Measurements from ENCODE around the gene TRAF2. TPM values are rescaled to one million over a fixed set of nuclear protein-coding genes. Genes with fewer than 3 reads are reported as not detected.
A peak's percentile ranks its signal among the peaks of the same experiment; 100 is the strongest.

TRAF2 gene
- total RNA-seq, 2 donors from 2014 or later = 45.9 to 55.1 TPM

- WGBS, 2 experiments (ENCODE audit: insufficient coverage in 1 of 2, insufficient read length in 1 of 2) = 94 to 95% methylated on average over 3 to 12 of the region's 12 CpGs
- no peak overlapping the region for H3K4me3 Mint-ChIP-seq
- Histone ChIP-seq H3K27me3 (ENCODE audit: control insufficient read depth, insufficient read depth, low read length, poor library complexity, severe bottlenecking) (no peaks in the 10 kb centered on the region), H3K9me3 (ENCODE audit: control insufficient read depth, low read length) (no peaks in the 10 kb centered on the region), H3K36me3 (ENCODE audit: control insufficient read depth, insufficient read depth, low read length) (peaks cover 58% of the 10 kb centered on the region), H3K4me1 (ENCODE audit: control insufficient read depth, insufficient read depth, low read length) (no peaks in the 10 kb centered on the region), H3K4me3 (ENCODE audit: low read length) (no peak overlapping the region), H3K27ac (ENCODE audit: low read depth, low read length) (no peak overlapping the region), H3K9ac (ENCODE audit: extremely low read depth, low read length, poor library complexity, severe bottlenecking) (no peak overlapping the region)
- no peaks in the 10 kb centered on the region for H3K9me3 Mint-ChIP-seq
- no peaks in the 10 kb centered on the region for H3K27me3 Mint-ChIP-seq (ENCODE audit: insufficient read depth)
- H3K4me1 Mint-ChIP-seq = no peaks in the 10 kb centered on the region
- TF ChIP-seq, protein P1, sequence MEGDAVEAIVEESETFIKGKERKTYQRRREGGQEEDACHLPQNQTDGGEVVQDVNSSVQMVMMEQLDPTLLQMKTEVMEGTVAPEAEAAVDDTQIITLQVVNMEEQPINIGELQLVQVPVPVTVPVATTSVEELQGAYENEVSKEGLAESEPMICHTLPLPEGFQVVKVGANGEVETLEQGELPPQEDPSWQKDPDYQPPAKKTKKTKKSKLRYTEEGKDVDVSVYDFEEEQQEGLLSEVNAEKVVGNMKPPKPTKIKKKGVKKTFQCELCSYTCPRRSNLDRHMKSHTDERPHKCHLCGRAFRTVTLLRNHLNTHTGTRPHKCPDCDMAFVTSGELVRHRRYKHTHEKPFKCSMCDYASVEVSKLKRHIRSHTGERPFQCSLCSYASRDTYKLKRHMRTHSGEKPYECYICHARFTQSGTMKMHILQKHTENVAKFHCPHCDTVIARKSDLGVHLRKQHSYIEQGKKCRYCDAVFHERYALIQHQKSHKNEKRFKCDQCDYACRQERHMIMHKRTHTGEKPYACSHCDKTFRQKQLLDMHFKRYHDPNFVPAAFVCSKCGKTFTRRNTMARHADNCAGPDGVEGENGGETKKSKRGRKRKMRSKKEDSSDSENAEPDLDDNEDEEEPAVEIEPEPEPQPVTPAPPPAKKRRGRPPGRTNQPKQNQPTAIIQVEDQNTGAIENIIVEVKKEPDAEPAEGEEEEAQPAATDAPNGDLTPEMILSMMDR (conservative IDR thresholded peaks at IDR 0.05) = peak; percentile 51
- H3K27ac Mint-ChIP-seq = peak overlapping the region; percentile 39
- peaks cover 64% of the 10 kb centered on the region for H3K36me3 Mint-ChIP-seq (ENCODE audit: low read depth)
- DNase-seq = no peak
Measured at GRCh38 chr9:136910901-136911245, 24.6 kb downstream of the TRAF2 start.

DNA sequence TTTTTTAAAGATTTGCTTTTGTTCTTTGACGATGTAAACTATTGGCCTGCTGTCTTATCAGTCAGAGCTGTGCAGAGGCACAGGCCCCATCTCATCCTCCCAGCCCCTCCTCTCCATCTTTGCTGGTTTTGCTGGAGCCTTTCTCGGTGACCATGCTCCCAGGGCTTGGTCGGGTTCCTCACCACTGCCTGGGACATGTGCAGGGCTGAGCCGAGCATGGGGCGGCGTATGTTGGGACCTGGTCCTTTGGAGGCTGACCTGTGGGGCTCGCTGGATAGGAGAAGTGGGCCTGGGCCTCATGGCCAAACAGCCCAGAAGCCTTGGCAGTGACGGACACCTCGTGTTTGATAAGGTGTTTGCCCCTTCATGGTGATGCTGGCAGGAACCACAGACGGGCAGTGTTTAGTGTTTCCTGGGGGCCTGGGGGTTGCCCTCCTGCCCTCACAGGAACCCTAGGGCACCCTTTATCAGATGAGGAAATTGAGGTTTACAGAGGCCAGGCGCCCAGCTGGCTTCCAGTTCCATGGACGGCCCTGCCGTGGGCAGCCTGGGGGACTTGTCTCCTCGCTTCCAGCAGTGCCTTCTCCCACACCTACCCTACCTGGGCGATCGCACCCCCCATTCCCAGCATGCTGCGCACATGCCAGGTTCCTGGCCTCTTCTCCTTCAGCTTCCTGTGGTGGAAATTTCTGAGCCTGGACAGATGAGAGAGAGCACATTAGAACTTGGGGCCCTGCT is 27.6 kb downstream of the TRAF2 start:
- Histone ChIP-seq H3K27me3 (ENCODE audit: control insufficient read depth, insufficient read depth, low read length, poor library complexity, severe bottlenecking) (no peaks in the 10 kb centered on the region), H3K4me1 (ENCODE audit: control insufficient read depth, insufficient read depth, low read length) (no peaks in the 10 kb centered on the region), H3K9ac (ENCODE audit: extremely low read depth, low read length, poor library complexity, severe bottlenecking) (no peak overlapping the region), H3K36me3 (ENCODE audit: control insufficient read depth, insufficient read depth, low read length) (peaks cover 54% of the 10 kb centered on the region), H3K27ac (ENCODE audit: low read depth, low read length) (no peak overlapping the region), H3K9me3 (ENCODE audit: control insufficient read depth, low read length) (no peaks in the 10 kb centered on the region), H3K4me3 (ENCODE audit: low read length) (no peak overlapping the region)
- Mint-ChIP-seq H3K4me3 (no peak overlapping the region), H3K9me3 (no peaks in the 10 kb centered on the region), H3K4me1 (no peaks in the 10 kb centered on the region), H3K27me3 (ENCODE audit: insufficient read depth) (no peaks in the 10 kb centered on the region), H3K36me3 (ENCODE audit: low read depth) (peaks cover 56% of the 10 kb centered on the region), H3K27ac (no peak overlapping the region)
- TF ChIP-seq, protein P1 (conservative IDR thresholded peaks at IDR 0.05) = no peak
- no peak for DNase-seq
- WGBS, 2 experiments (ENCODE audit: insufficient coverage in 1 of 2, insufficient read length in 1 of 2) = 94 to 96% methylated on average over 8 to 17 of the region's 17 CpGs

DNA sequence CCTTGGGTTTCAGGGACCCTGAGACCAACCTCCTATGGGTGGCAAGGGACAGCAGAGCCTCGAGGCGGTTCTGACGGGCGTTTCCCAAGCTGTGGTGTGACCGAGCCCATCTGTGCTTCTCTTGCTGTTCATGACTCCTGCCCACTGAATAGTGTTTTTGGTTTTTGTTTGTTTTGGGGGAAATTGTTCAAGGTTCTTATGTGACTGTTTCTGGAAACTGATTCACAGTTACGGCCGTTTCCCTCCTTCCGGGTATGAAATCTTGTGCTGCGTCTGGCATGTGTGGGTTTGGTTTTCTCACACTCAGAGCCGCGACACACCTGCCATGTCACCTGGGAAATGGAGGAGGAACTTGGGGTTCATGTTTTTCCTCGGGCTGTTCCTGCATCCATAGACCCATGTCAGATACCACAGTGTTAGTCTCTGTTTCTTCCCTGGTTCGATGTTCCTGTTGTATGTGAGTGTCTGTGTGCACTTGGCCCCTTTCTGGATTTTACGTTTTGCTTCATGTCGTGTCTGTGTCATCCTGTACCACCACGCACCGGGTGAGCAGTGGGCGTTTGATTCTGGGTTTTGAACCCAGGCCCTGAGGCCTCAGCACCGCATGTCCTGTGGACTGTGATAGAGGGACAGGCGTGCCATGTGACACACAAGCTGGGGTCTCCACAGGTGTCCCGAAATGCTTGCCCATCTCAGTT is 29.5 kb downstream of the TRAF2 start:
- no peaks in the 10 kb centered on the region for H3K27me3 ChIP-seq (ENCODE audit: control insufficient read depth, insufficient read depth, low read length, poor library complexity, severe bottlenecking)
- no peak overlapping the region for H3K4me3 Mint-ChIP-seq
- peaks cover 53% of the 10 kb centered on the region for H3K36me3 ChIP-seq (ENCODE audit: control insufficient read depth, insufficient read depth, low read length)
- peaks cover 53% of the 10 kb centered on the region for H3K36me3 Mint-ChIP-seq (ENCODE audit: low read depth)
- H3K4me1 ChIP-seq (ENCODE audit: control insufficient read depth, insufficient read depth, low read length) = no peaks in the 10 kb centered on the region
- no peak overlapping the region for H3K27ac Mint-ChIP-seq
- H3K9me3 ChIP-seq (ENCODE audit: control insufficient read depth, low read length) = no peaks in the 10 kb centered on the region
- TF ChIP-seq, protein P1 (conservative IDR thresholded peaks at IDR 0.05) = no peak
- WGBS, 2 experiments (ENCODE audit: insufficient coverage in 1 of 2, insufficient read length in 1 of 2) = 88 to 93% methylated on average over 13 to 21 of the region's 21 CpGs
- no peak overlapping the region for H3K27ac ChIP-seq (ENCODE audit: low read depth, low read length)
- H3K9ac ChIP-seq (ENCODE audit: extremely low read depth, low read length, poor library complexity, severe bottlenecking) = no peak overlapping the region
- DNase-seq = no peak
- no peak overlapping the region for H3K4me3 ChIP-seq (ENCODE audit: low read length)
- no peaks in the 10 kb centered on the region for H3K27me3 Mint-ChIP-seq (ENCODE audit: insufficient read depth)
- H3K4me1 Mint-ChIP-seq = no peaks in the 10 kb centered on the region
- H3K9me3 Mint-ChIP-seq = no peaks in the 10 kb centered on the region

Data from endodermal cell (in vitro differentiated cells).